Psoas muscle (tissue), 8 donors: ENCODE data around the gene AP1AR. TPM values are rescaled to one million over a fixed set of nuclear protein-coding genes. Genes with fewer than 3 reads are reported as not detected.
A peak's percentile ranks its signal among the peaks of the same experiment; 100 is the strongest.

Experiments used
- ATAC-seq, 4 donors: fragments of 200-7000 bp; cut with Tn5 transposase; one replicate each; pipeline ENCODE4 v1.9.1; 2020; ENCODE audit warnings: moderate library complexity in 3 of 4, mild to moderate bottlenecking in 2 of 4
- DNase-seq, 2 donors: peaks; one replicate each; pipeline ENCODE4 v3.0.0-alpha.2; 2020
- H3K27ac ChIP-seq: fragments of 200-600 bp; one replicate; pipeline ENCODE4 v1.8.0; 2022
- H3K27me3 ChIP-seq, 3 donors: fragments of 200-600 bp in 1 of 3; one replicate each; pipeline versions ENCODE4 v1.6.1 to v1.8.0; 2013 to 2022; ENCODE audit warnings: low read length in 2 of 3, mild to moderate bottlenecking in 2 of 3, moderate library complexity in 1 of 3; ENCODE audit not compliant: insufficient read depth in 3 of 3
- H3K36me3 ChIP-seq, 2 donors: fragments of 200-600 bp in 1 of 2; one replicate each; pipeline versions ENCODE4 v1.6.1 to v1.8.0; 2013 to 2022; ENCODE audit warnings: low read depth in 1 of 2, mild to moderate bottlenecking in 1 of 2, moderate library complexity in 1 of 2; ENCODE audit not compliant: insufficient read depth in 1 of 2
- H3K4me1 ChIP-seq: fragments of 200-600 bp; one replicate; pipeline ENCODE4 v1.8.0; 2022
- H3K4me3 ChIP-seq: fragments of 200-600 bp; one replicate; pipeline ENCODE4 v1.8.0; 2022; ENCODE audit warnings: mild to moderate bottlenecking
- H3K9me3 ChIP-seq: fragments of 200-600 bp; one replicate; pipeline ENCODE4 v1.8.0; 2022
- WGBS, 3 donors: extraction: QIAGEN DNeasy Blood & Tissue Kit; methylation state at CpG; one replicate each; pipeline versions ENCODE4 v1.1.6 to v1.1.7; 2013; 5-methylcytosine and 5-hydroxymethylcytosine counted together
- intact Hi-C, 2 donors: fragments of 100-400 bp; cut with DNase I; formaldehyde crosslinking; loops; one replicate each; pipeline versions ENCODE4 v1.11.0 to v1.14.2; 2022
- polyA plus RNA-seq, 3 donors: library from polyadenylated mRNA; stranded (reverse); fragments of 200-250 nt; gene quantifications; one replicate each; pipeline ENCODE4 v1.2.3, GENCODE V29; 2013
- total RNA-seq, 4 donors: library from RNA; stranded (reverse); fragmentation: NEBNext Ultra II Directional in 2 of 4; extraction: Animal tissue kit (Norgen Biotek cat#: 25700) in 2 of 4; gene quantifications; one replicate each; pipeline versions ENCODE4 v1.2.1 to v1.2.4, GENCODE V29; 2021 to 2023
- TF ChIP-seq, protein P1 (sequence below): fragments of 200-600 bp; IDR thresholded peaks from one replicate; pipeline ENCODE4 v1.8.0; 2022; ENCODE audit warnings: antibody characterized with exemption
- donor health status: healthy with polysubstance abuse.
- donor health status: DM: no; HTN: no; CAD: no; lungs with moderate emphysema.
- donor health status: Bipolar disorder and iron deficiency.
- donor health status: healthy.
- donor health status: DM: yes; HTN: yes; CAD: no.
- donor health status: DM: no; HTN: no; CAD: no.
- donor health status: DM: no; HTN: no; CAD: no.
- donor health status: DM: yes; HTN: yes; CAD: no.

The AP1AR gene
- total and polyA plus RNA-seq, 7 donors, result 5.3 to 19.8 (median 9.9) TPM

DNA sequence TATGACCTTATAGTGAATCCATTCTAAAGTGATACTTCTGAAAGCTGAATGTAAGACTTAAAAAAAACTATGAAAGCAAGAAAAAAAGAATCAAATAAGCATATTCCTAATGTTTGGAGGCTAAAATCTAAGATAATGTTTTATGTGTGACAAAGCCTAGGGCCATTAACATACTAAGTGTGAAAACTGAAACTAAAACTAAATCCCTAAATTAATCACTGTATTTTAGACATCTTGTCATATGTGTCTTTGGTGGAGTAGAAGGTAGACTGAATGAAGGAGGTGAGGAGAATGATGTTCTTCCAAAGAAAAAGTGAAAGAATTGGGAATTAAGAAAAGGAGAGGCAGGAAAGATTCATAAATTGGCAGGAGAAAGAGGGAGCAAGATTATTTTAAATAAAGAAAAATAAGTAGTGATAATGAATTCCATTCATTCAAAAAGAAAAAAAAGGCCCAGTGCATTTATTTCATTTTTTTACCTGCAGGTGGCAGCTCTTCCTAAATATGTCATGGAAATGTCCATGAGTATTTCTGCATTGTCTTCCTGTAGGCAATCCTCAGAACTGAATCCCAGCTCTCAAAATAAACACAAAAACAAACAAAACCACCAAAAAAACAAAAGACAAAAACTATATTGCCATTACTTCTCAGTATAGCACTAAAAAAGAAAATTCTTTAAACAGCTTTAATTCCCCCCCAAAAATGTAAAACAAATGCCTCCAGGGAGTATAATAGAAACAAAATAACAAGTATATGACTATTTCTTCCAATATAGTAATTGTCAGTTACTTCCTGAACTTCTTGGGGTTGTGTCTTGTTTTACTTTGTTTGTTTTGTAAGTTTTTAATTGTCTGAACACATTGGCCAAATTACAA is 17.0 kb upstream of the AP1AR start:
- Histone ChIP-seq H3K4me1 (no peaks in the 10 kb centered on the region), H3K36me3 (no peaks in the 10 kb centered on the region), H3K9me3 (no peaks in the 10 kb centered on the region), H3K27ac (no peak overlapping the region), H3K27me3 (no peaks in the 10 kb centered on the region), H3K4me3 (no peak overlapping the region)
- TF ChIP-seq, protein P1, sequence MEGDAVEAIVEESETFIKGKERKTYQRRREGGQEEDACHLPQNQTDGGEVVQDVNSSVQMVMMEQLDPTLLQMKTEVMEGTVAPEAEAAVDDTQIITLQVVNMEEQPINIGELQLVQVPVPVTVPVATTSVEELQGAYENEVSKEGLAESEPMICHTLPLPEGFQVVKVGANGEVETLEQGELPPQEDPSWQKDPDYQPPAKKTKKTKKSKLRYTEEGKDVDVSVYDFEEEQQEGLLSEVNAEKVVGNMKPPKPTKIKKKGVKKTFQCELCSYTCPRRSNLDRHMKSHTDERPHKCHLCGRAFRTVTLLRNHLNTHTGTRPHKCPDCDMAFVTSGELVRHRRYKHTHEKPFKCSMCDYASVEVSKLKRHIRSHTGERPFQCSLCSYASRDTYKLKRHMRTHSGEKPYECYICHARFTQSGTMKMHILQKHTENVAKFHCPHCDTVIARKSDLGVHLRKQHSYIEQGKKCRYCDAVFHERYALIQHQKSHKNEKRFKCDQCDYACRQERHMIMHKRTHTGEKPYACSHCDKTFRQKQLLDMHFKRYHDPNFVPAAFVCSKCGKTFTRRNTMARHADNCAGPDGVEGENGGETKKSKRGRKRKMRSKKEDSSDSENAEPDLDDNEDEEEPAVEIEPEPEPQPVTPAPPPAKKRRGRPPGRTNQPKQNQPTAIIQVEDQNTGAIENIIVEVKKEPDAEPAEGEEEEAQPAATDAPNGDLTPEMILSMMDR, result peak; percentile 54
- ATAC-seq (peak in 1 of 4 donors; percentile 69), DNase-seq (no peak)
- intact Hi-C loops, result no loop called here

DNA sequence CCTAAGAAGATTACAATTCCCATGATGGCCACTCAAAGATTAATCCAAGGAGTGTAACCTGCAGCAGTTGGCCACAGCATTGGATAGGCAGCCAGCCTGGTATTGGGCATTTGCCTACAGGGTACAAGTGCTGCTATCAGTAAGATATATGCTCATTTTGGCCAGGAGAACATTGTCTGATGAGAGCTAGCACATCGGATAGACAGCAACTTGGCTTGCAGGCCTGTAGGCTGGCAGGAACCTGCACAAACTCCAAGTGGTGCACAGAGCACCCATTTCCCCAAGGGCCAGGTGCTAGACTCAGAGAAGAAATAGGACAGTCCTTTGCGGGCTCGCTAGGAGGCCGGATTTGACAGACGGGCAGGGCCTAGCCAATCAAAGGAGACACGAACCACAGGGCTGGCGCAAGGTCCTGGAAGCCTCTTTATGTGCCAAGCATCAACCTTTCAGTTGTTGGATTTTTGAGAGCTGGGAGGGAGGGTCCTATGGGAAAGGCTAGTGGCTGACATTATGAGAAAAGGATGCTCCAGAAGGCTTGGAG is 11.7 kb upstream of the AP1AR start:
- 88 to 95% (median 93%) methylated on average over 7 of the region's 7 CpGs for WGBS, 3 donors

DNA sequence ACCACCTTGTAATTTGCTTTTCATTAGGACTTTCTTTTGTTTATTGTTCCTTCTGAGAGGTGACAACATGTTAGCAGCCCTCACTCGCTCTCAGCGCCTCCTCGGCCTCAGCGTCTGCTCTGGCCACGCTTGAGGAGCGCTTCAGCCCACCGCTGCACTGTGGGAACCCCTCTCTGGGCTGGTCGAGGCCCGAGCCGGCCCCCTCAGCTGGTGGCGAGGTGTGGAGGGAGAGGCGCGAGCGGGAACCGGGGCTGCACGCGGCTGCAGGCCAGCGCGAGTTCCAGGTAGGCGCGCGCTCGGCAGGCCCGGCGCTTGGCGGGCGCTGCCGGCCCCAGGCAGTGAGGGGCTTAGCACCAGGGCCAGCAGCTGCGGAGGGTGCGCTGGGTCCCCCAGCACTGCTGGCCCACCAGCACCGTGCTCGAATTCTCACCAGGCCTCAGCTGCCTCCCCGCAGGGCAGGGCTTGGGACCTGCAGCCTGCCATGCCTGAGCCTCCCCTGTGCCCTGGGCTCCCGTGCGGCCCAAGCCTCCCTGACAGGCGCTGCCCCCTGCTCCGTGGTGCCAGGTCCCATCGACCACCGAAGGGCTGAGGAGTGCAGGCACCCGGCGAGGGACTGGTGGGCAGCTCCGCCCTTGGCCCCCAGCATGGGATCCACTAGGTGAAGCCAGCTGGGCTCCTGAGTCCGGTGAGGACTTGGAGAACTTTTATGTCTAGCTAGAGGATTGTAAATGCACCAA is 9.2 kb upstream of the AP1AR start:
- intact Hi-C loops, result no loop called here
- TF ChIP-seq, protein P1, result no peak
- no peaks in the 10 kb centered on the region for H3K27me3 ChIP-seq
- 94 to 99% (median 96%) methylated on average over 40 to 43 of the region's 43 CpGs for WGBS, 3 donors
- ATAC-seq (no peak), DNase-seq (no peak)
- H3K4me1 ChIP-seq, result no peaks in the 10 kb centered on the region
- H3K9me3 ChIP-seq, result no peaks in the 10 kb centered on the region
- H3K27ac ChIP-seq, result no peak overlapping the region
- no peak overlapping the region for H3K4me3 ChIP-seq
- no peaks in the 10 kb centered on the region for H3K36me3 ChIP-seq

More for the DNA sequence above, 11.7 kb upstream of the AP1AR start:
- ATAC-seq (no peak), DNase-seq (no peak)
- H3K27me3 ChIP-seq, result no peaks in the 10 kb centered on the region
- TF ChIP-seq, protein P1, result no peak
- intact Hi-C loops, result no loop called here
- no peaks in the 10 kb centered on the region for H3K4me1 ChIP-seq
- no peaks in the 10 kb centered on the region for H3K9me3 ChIP-seq
- H3K27ac ChIP-seq, result no peak overlapping the region
- no peak overlapping the region for H3K4me3 ChIP-seq
- H3K36me3 ChIP-seq, result no peaks in the 10 kb centered on the region

DNA sequence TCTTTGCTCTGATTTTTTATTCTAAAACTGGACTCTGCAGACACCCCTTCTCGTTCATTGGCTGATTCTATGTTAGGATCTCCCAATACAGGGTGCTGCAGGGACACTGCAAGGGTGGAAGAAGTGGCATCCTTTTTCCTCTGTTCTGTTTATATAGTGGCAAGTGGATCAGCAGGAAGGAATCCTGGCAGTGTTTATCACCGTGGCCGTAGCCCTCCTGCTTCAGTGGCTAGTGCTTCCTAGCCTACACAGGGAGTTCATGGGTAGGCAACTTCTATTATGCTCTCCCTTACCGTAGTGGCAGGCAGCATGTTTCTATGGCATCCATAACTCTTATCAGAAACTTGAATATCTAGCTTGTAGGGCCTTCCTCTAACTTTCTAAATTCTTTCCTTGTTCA is 6.4 kb upstream of the AP1AR start:
- intact Hi-C loops, result no loop called here
- TF ChIP-seq, protein P1, result no peak
- ATAC-seq, result no peak
- no peaks in the 10 kb centered on the region for H3K27me3 ChIP-seq
- no peaks in the 10 kb centered on the region for H3K9me3 ChIP-seq
- H3K4me1 ChIP-seq, result peaks cover 2% of the 10 kb centered on the region
- no peaks in the 10 kb centered on the region for H3K36me3 ChIP-seq
- no peak for DNase-seq
- H3K4me3 ChIP-seq, result no peak overlapping the region
- 48 to 67% (median 51%) methylated on average over 4 of the region's 4 CpGs for WGBS, 3 donors
- no peak overlapping the region for H3K27ac ChIP-seq
